Measurements from ENCODE around the gene GHRL.

DNA sequence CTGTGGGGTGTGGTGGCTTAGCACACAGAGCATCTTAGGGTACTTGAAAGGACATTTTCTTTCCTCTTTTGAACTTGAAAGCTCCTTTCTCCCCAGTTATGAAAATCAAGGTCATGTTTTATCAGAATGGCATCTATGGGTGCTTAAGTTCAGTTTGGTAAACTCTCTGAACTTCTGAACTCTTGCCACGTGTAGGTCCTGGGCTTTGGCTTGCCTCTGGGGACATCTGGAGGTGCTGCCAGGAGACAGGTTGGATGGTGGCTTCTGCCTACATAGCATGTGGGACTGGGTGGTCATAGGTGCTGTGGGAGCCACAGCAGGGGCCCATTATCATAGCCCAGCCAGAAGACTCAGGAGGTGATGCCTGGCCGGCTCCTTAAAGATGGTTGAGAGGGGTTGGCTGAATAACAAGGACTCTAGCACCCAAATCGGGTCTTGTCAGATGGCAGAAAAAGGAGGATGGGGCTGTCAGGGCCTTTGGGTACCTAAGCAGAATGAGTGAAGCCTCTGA is 15.6 kb downstream of the GHRL start:
- TF ChIP-seq POLR2A (IDR thresholded peaks at IDR 0.05) (no peak), EP300 (IDR thresholded peaks at IDR 0.05) (no peak)
- TF ChIP-seq, protein P1, sequence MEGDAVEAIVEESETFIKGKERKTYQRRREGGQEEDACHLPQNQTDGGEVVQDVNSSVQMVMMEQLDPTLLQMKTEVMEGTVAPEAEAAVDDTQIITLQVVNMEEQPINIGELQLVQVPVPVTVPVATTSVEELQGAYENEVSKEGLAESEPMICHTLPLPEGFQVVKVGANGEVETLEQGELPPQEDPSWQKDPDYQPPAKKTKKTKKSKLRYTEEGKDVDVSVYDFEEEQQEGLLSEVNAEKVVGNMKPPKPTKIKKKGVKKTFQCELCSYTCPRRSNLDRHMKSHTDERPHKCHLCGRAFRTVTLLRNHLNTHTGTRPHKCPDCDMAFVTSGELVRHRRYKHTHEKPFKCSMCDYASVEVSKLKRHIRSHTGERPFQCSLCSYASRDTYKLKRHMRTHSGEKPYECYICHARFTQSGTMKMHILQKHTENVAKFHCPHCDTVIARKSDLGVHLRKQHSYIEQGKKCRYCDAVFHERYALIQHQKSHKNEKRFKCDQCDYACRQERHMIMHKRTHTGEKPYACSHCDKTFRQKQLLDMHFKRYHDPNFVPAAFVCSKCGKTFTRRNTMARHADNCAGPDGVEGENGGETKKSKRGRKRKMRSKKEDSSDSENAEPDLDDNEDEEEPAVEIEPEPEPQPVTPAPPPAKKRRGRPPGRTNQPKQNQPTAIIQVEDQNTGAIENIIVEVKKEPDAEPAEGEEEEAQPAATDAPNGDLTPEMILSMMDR (IDR thresholded peaks at IDR 0.05): no peak
